GM18867 (cell line): ENCODE measurements around the gene NCBP3.

Experiments used
- ATAC-seq: cut with Tn5 transposase; IDR thresholded peaks from one replicate; pipeline ENCODE4 v1.9.1; 2021; ENCODE audit warnings: mild to moderate bottlenecking, moderate library complexity; ENCODE audit not compliant: unreplicated experiment

NCBP3 gene, protein sequence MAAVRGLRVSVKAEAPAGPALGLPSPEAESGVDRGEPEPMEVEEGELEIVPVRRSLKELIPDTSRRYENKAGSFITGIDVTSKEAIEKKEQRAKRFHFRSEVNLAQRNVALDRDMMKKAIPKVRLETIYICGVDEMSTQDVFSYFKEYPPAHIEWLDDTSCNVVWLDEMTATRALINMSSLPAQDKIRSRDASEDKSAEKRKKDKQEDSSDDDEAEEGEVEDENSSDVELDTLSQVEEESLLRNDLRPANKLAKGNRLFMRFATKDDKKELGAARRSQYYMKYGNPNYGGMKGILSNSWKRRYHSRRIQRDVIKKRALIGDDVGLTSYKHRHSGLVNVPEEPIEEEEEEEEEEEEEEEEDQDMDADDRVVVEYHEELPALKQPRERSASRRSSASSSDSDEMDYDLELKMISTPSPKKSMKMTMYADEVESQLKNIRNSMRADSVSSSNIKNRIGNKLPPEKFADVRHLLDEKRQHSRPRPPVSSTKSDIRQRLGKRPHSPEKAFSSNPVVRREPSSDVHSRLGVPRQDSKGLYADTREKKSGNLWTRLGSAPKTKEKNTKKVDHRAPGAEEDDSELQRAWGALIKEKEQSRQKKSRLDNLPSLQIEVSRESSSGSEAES

DNA sequence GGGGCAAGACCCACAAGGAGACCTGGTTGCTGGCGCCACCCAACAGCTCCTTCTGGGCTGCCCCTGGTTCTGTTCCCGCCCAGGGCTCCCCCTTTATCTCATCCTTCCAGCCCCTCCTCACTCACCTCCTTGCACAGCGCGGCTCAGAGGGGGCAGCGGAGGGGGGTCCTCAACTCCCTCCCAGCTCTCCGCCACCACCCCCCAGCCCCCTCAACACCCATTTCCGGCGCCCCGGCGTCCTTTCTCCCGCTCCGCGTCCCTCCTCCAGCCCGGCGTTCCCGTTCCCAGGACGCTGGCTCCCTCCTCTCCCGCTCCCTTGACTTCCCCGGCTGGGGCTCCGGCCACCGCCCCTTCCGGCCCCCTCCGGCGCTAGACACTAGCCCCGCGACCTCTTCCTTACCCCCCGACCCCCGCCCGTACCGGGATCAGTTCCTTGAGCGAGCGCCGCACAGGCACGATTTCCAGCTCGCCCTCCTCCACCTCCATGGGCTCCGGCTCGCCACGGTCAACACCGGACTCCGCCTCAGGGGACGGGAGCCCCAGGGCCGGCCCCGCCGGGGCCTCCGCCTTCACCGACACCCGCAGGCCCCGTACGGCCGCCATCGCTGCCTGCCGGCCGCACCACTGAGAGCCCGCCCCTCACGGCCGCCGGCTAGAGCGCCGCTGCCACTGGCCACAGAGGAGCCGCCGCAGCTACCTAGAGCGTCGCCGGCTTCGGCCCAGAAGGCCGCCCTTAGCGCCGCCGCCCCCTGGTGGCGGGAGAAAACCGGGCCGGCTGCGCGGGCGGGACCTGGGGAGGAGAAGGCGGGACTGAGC, at the start of gene NCBP3:
NCBP3 (minus strand) TSS at position 626 of the 816 bp plus-strand sequence; CDS start at position 603, 23 bp downstream.
- ATAC-seq = peak; percentile 91

DNA sequence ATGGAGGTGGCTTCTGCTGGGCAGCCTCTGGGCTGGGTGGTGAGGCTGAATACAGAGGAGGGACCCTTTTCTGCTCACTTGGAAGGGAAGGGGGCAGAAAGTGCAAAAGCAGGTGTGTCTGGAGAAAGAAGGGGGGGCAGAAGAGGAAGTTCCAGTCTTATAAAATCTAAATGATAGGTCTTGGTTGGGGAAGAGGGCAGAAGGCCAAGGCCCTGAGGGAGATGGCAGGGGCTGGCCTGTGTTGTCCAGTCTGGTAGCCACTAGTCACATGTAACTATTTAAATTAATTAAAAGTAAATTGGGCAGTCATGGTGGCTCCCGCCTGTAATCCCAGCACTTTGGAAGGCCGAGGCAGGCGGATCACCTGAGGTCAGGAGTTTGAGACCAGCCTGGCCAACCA, 49.3 kb upstream of the NCBP3 start:
- no peak for ATAC-seq

DNA sequence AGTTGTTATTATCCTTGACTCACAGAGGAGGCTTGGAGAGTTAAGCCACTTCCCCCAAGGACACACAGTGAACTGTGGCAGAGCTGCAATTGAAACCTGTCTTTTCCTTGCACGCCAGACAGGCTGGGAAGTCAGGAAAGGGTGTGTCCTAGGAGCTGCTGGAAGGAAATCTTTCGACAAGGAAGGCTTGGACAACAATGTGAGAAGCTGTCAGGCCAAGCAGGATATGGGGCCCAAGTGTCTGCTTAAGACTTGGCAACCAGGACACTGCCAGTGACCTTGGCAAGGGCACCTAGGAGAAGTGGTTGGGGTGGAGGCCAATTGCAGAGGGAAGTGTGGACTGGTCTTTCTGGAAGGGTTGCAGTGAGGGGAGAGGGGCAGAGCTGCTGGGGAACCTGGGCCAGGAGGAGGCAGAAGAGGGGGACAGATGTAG, 48.9 kb upstream of the NCBP3 start:
- ATAC-seq = no peak

DNA sequence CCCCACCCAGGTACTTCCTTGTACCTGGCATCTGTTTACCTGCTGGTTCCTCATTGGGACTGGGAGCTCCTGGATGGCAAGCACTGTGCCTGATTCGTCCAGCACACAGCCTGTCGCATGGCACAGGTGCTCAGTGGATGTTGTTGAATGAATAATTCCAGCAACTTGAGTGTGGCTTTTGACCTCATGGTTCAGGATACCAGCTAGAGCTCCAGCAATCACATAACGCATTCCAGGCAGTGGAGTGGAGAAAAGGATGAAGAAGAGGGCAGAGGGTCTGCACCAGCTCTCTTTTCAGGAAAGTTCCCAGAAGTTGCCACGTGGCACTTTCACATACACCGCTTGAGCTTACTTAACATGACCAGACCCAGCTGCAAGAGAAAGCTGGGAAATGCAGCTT, 48.1 kb upstream of the NCBP3 start:
- ATAC-seq = no peak

DNA sequence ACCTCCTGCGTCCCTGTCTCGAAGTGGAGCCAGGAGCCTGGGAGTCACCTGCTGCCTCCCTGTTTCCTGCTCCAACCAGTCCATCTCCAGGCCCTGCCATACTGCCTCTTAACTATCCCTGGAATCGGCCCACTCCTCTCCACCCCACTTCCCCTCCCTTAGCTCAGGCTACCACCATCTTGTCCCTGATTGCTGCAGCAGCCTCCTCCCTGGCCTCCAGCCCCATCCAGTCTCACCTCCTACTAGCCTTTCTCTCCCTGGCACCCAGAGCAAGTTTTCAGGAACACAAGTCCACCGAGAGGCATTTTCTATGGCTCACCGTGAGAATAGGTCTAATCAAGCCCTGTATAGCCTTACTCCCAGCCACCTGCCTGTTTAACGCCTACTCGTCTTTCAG, 47.7 kb upstream of the NCBP3 start:
- ATAC-seq = no peak

DNA sequence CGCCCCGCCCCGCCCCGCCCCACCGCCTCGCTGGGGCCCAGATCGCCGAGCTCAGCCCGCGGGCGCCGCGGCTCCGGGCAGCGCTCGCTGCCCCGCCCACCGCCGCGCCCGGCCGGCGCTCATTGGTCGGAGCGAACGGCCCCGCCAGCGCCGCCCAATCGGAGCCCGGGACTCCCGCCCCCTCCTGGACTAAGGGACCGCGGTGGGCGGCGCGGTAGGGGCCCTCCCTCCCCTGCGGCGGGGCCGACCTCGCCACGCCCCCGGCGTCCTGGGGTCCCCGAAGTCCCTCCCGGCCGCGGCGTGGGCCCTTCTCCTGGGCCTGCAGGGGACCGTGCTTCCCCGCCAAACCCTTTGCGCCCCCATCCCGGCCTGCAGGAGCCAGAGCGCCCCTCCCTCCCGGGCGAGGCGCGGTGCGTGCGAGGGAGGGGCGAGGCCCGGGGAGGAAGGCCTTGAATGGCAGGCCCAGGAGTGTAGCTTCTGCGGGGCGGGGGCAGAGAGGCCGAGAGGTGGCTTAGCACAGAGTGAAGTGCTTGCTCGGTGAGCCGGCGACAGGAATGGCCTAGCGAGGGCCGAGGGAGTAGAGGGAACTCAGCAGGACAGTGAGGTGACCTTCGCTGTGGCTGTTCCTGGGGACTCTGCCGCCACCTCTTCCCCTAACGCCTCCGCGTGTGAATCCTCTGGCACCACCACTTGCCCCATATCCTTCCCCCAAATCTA, 47.1 kb upstream of the NCBP3 start, which contains the start of gene CAMKK1:
CAMKK1 (minus strand) TSS at position 51 of the 717 bp plus-strand sequence. CDS start 7,366 bp downstream, outside the sequence.
- ATAC-seq = peak; percentile 85

DNA sequence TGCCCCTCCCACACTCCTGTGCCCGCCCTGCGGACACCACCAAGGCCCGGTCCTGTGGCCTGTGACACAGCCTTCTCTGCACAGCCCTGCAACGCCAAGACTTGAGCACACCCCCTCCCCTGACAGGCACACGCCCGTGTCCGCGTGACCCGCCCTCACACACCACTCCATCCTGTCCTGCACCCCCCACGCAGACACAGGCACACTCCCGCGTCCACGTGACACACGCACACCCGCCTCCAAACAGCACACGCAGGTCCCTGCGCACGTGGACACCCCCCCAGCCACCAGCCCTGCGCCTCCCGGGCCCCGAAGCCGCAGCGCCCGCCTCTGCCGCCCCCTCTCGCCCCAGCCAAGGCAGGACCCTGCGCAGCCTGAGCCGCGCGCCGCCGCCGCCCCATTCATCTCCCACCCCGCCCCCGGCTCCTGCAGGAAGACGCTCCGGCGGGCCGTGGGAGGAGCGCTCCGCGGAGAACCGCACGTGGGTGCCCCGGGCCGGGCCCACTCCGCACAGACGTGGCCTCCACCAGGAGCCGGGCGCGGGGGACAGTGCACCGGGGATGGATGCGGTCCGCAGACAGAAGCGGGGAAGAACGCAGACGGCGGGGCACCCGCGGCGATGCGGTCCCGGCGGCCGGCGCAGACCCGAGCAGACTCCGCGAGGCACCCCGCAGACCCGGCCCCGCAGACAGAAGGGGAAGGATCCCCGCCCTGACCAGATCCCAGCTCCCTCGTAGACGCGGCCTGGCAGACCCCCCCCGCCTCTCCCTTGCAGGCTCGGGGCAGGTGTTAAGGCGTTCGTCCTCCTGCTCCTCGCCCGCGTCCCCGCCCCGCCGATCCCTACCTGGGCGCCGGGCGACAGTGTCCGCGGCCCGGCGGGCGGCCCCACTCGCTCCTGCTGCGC, 46.3 kb upstream of the NCBP3 start:
- peak; percentile 18 for ATAC-seq

DNA sequence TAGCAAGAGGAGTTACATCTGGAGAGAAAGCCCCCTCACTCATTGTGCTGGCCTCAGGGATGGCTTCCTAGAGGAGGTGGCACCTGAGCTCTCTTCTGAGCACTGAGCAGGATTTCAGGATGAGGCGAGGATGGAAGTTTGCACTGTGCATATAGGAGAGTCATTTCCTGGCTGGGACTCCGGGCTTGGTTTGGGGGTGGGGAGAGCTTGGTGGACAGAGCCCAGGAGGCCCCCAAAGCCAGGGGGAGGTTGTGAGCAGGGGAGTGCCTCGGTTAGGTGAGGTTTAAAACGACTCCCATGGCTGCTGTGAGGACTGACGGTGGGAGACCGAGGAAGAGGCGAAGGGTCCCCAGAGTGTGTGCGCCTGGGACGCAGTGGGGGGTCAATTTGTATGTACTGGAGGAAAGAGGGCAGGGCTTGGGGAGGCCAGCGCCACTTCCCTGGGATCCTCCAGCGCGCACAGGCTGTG, 45.6 kb upstream of the NCBP3 start:
- no peak for ATAC-seq

DNA sequence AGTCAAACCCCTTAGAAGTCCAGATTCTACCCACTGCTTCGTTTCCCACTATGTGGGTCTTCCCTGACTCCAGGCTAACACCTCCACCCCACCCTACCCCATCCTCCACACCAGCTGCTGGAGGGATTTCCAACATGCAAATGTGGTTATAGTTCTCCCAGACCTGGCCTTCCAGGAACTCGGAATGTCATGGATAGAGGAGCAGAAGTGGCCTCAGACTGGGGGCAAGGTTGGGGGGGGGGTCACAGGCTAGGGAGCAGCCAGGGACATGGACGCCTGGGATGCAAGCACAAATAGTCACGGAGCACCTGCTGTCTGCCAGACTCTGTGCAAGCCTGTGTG, 44.8 kb upstream of the NCBP3 start:
- ATAC-seq = no peak

DNA sequence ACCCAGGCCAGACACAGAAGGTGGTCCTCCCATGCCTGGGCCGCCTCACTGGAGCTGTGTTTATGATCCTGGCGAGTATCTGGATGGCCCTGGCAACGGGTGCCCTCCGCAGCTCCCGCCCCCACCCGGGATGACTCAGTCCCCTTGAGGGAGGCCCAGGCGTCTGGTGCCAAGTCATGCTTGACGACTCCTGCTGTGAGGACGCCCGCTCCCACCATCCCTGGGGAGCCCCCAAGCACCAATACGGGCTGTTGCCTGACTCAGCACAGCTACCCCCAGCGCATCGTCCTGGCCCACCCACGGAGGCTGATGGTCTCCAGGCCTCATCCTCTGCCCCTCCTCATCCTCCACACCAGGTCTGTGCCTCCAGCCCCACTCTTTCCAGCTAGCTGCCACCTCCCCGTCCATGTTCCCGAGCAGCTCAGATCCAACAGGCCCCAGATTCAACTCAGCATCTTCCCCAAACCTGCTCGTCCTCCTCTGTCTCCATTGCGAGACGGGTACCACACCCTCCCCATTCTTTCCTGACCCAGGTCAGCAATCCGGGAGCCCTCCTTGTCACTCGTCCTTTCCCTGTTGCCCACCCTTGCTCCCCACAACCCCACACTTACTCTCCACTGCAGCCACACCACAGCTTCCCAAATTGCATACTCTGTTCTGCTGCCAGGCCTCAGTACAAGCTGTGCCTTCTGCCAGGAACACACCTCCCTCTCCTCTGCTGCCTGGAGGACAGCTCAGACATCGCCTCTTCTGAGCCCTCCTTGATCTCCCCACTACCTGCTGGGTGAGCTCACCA, 44.2 kb upstream of the NCBP3 start:
- no peak for ATAC-seq

DNA sequence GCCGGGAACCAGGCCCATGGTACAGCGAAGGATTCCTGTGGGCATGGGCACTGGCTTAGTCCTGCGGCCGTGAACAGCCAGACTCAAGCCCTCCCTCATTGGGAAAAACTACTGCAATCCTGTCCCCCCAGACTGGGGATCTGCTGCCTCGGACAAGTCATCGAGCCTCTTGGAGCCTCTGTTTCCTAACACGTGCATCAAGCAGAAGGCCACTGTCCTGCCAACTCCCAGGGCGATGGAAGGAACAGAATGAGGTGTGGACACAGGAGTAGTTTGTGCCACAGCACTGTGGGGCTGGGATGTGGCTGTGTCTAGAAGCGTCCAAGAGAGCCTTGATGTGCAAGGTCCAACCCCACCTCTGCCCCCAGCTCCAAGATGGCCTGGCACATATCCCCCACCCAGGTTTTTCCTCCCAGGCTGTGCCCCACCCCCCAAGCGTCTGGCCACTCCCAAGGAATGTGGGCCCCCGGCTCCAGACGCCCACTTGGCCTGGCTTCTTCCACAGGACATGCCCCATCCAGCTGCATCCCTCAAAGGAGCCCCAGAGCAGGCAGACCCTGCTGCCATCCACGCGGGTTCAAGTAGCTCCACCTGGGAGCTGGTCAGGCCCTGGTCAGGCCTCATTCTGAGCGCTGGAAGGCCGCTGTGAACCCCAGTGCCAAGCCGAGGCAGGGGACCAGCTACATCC, 43.4 kb upstream of the NCBP3 start:
- no peak for ATAC-seq

DNA sequence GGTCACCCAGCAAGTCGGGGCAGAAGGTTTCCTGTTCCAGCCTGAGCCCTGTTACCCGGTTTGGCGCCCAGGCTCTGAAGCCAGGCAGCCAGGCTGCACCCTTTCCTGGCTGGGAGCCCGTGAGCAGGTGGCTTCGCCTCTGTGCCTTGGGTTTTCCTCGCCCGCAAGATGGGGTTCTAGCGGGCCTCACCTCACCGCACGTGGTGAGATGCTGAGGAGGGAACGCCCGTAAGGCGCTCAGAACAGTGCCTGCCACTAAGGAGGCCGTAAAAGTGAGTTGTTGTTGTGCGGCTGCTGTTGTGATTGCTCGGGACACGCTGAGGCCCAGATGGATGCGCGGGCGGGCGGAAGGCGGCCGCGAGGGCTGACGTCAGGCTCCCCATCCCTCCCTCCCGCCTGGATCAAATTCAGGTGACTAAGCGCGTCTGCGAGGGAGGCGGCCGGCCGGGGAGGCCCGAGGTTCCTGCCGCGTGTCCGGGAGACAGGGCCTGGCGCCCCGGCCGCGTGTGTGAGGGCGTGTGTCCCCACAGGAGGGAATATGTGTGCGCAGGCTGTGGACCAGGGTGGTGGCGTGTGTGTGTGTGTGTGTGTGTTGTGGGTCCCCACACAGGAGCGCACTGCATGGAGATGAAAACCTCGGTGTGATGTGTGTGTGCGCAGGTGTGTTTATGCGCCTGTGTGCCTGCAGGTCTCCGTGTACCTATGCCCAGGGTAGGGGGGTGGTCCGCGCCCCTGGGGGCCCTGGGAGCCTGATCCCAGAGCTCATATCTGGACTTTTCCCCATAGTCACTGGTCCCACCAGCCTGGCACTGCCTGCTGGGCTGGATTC, 42.5 kb upstream of the NCBP3 start:
- ATAC-seq = no peak

DNA sequence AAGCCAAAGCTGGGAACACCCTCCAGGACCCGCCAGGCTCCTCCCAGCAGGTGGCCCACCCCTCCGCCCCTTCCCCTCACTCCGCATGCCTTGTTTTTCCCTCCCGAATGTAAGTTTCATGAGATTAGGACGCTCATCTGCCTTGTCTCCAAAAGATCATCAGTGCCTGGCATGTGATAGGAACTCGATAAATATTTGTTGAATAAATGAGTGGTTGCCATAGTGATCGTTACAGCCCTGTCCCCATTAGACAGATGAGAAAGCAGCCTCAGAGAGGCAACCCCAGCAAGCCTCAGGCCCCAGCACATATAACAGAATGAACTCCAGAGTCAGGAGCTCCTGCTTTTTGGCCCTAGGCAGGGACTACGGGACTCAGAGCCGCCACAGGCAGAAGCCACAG, 41.8 kb upstream of the NCBP3 start:
- no peak for ATAC-seq

DNA sequence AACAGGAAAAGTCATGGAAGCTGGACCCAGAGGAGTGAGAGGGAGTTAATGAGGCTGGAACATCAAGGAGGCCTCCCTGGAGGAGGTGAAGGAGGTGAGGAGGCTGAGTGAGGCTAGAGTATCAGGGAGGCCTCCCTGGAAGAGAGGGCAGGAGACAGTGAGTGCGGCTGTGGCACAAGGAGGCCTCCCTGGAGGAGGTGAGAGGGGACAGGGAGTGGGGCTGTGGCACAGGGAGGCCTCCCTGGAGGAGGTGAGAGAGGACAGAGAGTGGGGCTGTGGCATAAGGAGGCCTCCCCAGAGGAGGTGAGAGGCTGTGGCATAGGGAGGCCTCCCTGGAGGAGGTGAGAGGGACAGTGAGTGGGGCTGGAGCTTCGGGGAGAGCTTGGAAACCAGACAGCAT, 41.3 kb upstream of the NCBP3 start:
- no peak for ATAC-seq

DNA sequence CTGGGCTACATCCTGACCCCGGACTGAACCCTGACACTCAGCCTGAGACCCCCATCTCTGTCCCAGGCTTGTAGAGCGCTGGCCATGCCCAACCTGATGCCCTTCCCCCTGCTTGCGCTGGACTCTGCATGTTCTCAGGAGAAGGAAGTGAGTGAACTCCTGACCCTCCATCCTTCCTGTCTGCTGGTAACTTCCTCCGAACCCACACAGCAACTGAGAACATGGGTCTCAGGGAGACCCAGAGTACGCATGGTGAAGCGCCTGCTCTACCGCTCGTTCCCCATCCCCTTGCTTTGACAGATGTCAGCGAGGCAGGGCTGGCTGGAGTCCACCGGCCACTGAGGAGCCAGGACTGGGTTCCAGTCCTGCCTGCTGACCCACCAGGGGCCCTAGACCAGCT, 40.7 kb upstream of the NCBP3 start:
- no peak for ATAC-seq

DNA sequence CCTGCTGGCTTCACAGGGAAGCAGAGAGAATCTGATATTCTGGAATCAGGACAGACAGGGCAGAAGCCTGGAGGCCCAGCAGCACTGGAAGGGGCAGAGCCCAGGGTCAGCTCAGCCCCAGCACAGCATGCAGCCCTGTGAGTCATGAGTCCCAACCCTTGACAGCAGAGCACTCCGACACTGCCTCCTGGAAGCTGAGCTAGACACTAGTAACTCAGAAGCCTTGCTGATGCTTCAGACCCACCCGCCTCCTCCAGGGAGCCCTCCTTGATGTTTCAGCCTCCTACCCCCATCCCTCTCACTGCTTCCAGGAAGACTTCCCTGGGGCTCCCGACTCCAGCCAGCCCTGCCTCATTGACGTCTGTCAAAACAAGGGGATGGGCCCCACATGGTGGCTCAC, 39.9 kb upstream of the NCBP3 start:
- no peak for ATAC-seq

DNA sequence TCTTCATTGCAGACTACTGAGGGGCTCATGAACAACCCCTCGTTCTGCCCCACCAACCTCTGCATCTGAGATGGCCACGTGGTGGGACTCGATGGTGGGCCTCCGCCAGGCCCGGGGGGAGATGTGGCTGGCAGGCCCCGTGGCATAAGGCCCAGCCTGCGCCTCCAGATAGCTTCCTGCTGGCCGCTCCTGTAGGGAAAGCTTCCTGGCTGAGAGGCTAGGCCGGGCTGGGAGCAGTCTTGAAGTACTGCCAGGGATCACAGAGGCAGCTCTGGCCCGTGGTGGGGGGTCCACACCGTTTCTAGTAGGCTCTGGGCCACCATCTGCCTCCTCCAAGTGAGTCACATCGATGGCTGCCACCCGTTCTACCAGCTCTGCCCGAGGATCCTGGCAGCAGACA, 39.2 kb upstream of the NCBP3 start:
- ATAC-seq = no peak

DNA sequence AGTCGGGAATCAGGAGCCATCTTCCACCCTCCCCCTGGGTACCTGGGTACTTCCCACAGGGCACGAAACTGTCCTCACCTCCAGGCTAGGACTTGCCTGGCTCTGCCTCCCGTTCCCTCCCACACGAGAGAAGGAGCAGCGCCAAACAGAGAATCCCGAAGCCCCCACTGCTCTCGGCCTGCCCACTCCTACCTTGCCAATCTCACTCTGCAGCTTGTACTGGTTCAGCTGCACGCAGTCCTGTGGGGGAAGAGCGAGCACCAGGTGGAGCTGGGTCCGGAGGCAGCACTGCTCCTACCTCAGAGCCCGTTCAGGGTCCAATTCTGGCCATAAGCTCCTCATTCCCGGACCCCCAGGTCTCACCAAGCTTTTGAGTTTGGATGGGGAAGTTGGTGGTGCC, 38.1 kb upstream of the NCBP3 start:
- no peak for ATAC-seq
